Right lobe of liver (tissue), 4 donors: Measurements from ENCODE around the gene MIOS.

ENCODE experiments used
- CTCF ChIP-seq, 4 donors: fragments of 200-600 bp in 3 of 4; fragments of 450-650 bp in 1 of 4; IDR thresholded peaks; one replicate each; pipeline versions ENCODE4 v1.5.1 to v1.8.0; 2016 to 2022; ENCODE audit warnings: antibody characterized with exemption in 4 of 4, mild to moderate bottlenecking in 2 of 4
- POLR2A ChIP-seq: fragments of 450-650 bp; IDR thresholded peaks from one replicate; pipeline ENCODE4 v1.6.1; 2017; ENCODE audit warnings: antibody characterized with exemption, mild to moderate bottlenecking
- donor health status: DM: no; HTN: no; CAD: no.
- donor health status: DM: no; HTN: no; CAD: no.
- donor health status: DM: no; HTN: yes; CAD: no.

GRCh38 chr7:7552199-7552598 is 14.5 kb upstream of the MIOS start:
- TF ChIP-seq POLR2A: no peak
- no peak for TF ChIP-seq CTCF (IDR thresholded peaks at IDR 0.05)
